Loucy (cell line): ENCODE results near the gene DZANK1.
"Not testable (repeated sequence)": the region's sequence is repeated elsewhere in the genome, so short reads cannot be mapped to it uniquely, and the experiment has no call there.

Experiments
- H2AFZ ChIP-seq: fragments of 200-600 bp; sonication (generic); 2 replicates; pipeline ENCODE4 v1.6.0; 2016; ENCODE audit warnings: antibody characterized with exemption, mild to moderate bottlenecking, low read length, moderate library complexity
- H3F3A ChIP-seq: fragments of 200-600 bp; 2 replicates; pipeline ENCODE4 v1.6.0; 2016; ENCODE audit warnings: antibody characterized with exemption, low read depth, mild to moderate bottlenecking
- H3K27me3 ChIP-seq: fragments of 200-600 bp; sonication (generic); 2 replicates; pipeline ENCODE4 v1.6.1; 2014; ENCODE audit warnings: low read length, mild to moderate bottlenecking; ENCODE audit not compliant: insufficient read depth, poor library complexity, severe bottlenecking
- H3K36me3 ChIP-seq: fragments of 200-600 bp; sonication (generic); 2 replicates; pipeline ENCODE4 v1.6.1; 2016; ENCODE audit warnings: low read length; ENCODE audit not compliant: insufficient read depth
- H3K4me1 ChIP-seq: fragments of 200-600 bp; sonication (generic); 2 replicates; pipeline ENCODE4 v1.5.1; 2014; ENCODE audit warnings: low read length, mild to moderate bottlenecking; ENCODE audit not compliant: insufficient read depth, poor library complexity, severe bottlenecking
- H3K4me2 ChIP-seq: fragments of 200-600 bp; sonication (generic); 2 replicates; pipeline ENCODE4 v1.6.0; 2014; ENCODE audit warnings: antibody characterized with exemption, low read length, low read depth, mild to moderate bottlenecking; ENCODE audit not compliant: poor library complexity, severe bottlenecking
- H3K4me3 ChIP-seq: fragments of 200-600 bp; sonication (generic); 2 replicates; pipeline ENCODE4 v1.5.1; 2014; ENCODE audit warnings: low read length, mild to moderate bottlenecking, mixed read lengths; ENCODE audit not compliant: poor library complexity, severe bottlenecking
- H3K79me2 ChIP-seq: fragments of 200-600 bp; sonication (generic); 2 replicates; pipeline ENCODE4 v1.6.1; 2014; ENCODE audit warnings: low read length; ENCODE audit not compliant: insufficient read depth
- H3K9ac ChIP-seq: fragments of 200-600 bp; sonication (generic); 2 replicates; pipeline ENCODE4 v1.6.0; 2014; ENCODE audit warnings: mild to moderate bottlenecking, low read depth, low read length, moderate library complexity; ENCODE audit not compliant: poor library complexity, severe bottlenecking
- H3K9me2 ChIP-seq: fragments of 200-600 bp; sonication (generic); replicated peaks from 2 replicates; pipeline ENCODE4 v1.6.1; 2016; ENCODE audit warnings: low read depth, low read length, mixed read lengths
- H3K9me3 ChIP-seq: fragments of 200-600 bp; sonication (generic); 2 replicates; pipeline ENCODE4 v1.6.1; 2014; ENCODE audit warnings: mild to moderate bottlenecking, antibody characterized with exemption, low read length, low read depth; ENCODE audit not compliant: insufficient read depth
- H4K20me1 ChIP-seq: fragments of 200-600 bp; sonication (generic); 2 replicates; pipeline ENCODE4 v1.6.0; 2014; ENCODE audit warnings: antibody characterized with exemption, low read length, mild to moderate bottlenecking; ENCODE audit not compliant: insufficient read depth, poor library complexity, severe bottlenecking
- EZH2phosphoT487 ChIP-seq: fragments of 200-600 bp; IDR thresholded peaks from 2 replicates; pipeline ENCODE4 v1.6.1; 2018; ENCODE audit warnings: antibody characterized with exemption, mild to moderate bottlenecking, moderate library complexity, borderline replicate concordance
- TF ChIP-seq, protein P1 (sequence below): fragments of 200-600 bp; sonication (generic); conservative IDR thresholded peaks from 2 replicates; pipeline ENCODE4 v1.5.1; 2014; ENCODE audit warnings: mild to moderate bottlenecking, antibody characterized with exemption, low read length

DZANK1 gene

GRCh38 chr20:18506744-18507143, 39.9 kb upstream of the DZANK1 start:
- Histone ChIP-seq H3K9me2 (no peaks in the 10 kb centered on the region), H3K9me3 (no peaks in the 10 kb centered on the region), H3K36me3 (no peaks in the 10 kb centered on the region), H3K9ac (peak overlapping the region; percentile 68), H3K79me2 (peaks cover 19% of the 10 kb centered on the region), H3K27me3 (peaks cover 29% of the 10 kb centered on the region), H3K4me3 (peak overlapping the region; percentile 76), H3K4me2 (peak overlapping the region; percentile 84), H3K4me1 (peaks cover 22% of the 10 kb centered on the region), H4K20me1 (peaks cover 3% of the 10 kb centered on the region), H2AFZ (peak overlapping the region; percentile 96), H3F3A (no peaks in the 10 kb centered on the region)
- no peak for TF ChIP-seq EZH2phosphoT487
- TF ChIP-seq, protein P1, sequence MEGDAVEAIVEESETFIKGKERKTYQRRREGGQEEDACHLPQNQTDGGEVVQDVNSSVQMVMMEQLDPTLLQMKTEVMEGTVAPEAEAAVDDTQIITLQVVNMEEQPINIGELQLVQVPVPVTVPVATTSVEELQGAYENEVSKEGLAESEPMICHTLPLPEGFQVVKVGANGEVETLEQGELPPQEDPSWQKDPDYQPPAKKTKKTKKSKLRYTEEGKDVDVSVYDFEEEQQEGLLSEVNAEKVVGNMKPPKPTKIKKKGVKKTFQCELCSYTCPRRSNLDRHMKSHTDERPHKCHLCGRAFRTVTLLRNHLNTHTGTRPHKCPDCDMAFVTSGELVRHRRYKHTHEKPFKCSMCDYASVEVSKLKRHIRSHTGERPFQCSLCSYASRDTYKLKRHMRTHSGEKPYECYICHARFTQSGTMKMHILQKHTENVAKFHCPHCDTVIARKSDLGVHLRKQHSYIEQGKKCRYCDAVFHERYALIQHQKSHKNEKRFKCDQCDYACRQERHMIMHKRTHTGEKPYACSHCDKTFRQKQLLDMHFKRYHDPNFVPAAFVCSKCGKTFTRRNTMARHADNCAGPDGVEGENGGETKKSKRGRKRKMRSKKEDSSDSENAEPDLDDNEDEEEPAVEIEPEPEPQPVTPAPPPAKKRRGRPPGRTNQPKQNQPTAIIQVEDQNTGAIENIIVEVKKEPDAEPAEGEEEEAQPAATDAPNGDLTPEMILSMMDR, result no peak

- H3K4me3 ChIP-seq, result no peak overlapping the region
- no peaks in the 10 kb centered on the region for H3K36me3 ChIP-seq
- H2AFZ ChIP-seq, result no peak overlapping the region
- TF ChIP-seq, protein P1, result no peak
- no peak for TF ChIP-seq EZH2phosphoT487
- peaks cover 29% of the 10 kb centered on the region for H3K27me3 ChIP-seq
- no peaks in the 10 kb centered on the region for H3F3A ChIP-seq
- H4K20me1 ChIP-seq, result peaks cover 3% of the 10 kb centered on the region
- H3K9me3 ChIP-seq, result no peaks in the 10 kb centered on the region
- no peak overlapping the region for H3K9ac ChIP-seq
- no peaks in the 10 kb centered on the region for H3K9me2 ChIP-seq
- no peak overlapping the region for H3K4me2 ChIP-seq
- peaks cover 19% of the 10 kb centered on the region for H3K79me2 ChIP-seq
- peaks cover 13% of the 10 kb centered on the region for H3K4me1 ChIP-seq
Measured at GRCh38 chr20:18504479-18505060, 37.7 kb upstream of the DZANK1 start.

- H3K27me3 ChIP-seq, result peaks cover 29% of the 10 kb centered on the region
- H3K79me2 ChIP-seq, H3K9me3 ChIP-seq, H3K9me2 ChIP-seq, H3K4me3 ChIP-seq, H3K36me3 ChIP-seq, H3K4me1 ChIP-seq, H4K20me1 ChIP-seq, H3F3A ChIP-seq, H3K4me2 ChIP-seq, H3K9ac ChIP-seq, H2AFZ ChIP-seq: not testable (repeated sequence)
Measured at GRCh38 chr20:18501672-18502071, 34.8 kb upstream of the DZANK1 start.

DNA sequence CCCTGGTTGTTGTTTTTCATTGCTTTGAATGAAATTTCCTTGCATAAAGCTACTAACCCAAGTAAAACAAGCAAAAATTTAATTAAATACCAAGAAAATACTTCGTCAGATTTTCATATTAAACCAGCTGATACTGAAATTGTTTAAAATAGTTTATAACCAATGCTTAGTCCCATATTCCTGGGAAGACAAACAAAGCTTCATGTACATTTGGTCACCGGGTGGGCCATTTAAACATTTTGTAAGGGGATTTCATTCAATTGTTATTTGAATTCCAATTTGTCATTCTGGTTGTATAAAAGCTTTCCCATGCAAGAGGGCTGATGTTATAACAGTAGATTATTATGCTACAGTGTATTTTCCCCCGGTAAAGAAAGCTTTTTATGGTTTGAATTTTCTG, 30.8 kb upstream of the DZANK1 start:
- Histone ChIP-seq H3F3A (no peaks in the 10 kb centered on the region), H2AFZ (peak overlapping the region; percentile 99), H3K9me2 (no peaks in the 10 kb centered on the region), H3K4me1 (peaks cover 24% of the 10 kb centered on the region), H3K4me3 (peak overlapping the region; percentile 94), H3K9ac (peak overlapping the region; percentile 74), H4K20me1 (no peaks in the 10 kb centered on the region), H3K79me2 (peaks cover 14% of the 10 kb centered on the region), H3K27me3 (peaks cover 9% of the 10 kb centered on the region), H3K9me3 (no peaks in the 10 kb centered on the region), H3K4me2 (peak overlapping the region; percentile 84), H3K36me3 (no peaks in the 10 kb centered on the region)
- no peak for TF ChIP-seq EZH2phosphoT487
- TF ChIP-seq, protein P1, result no peak
